DND-41 (cell line): ENCODE results near the gene BTNL3.

Experiments
- ATAC-seq: fragments of 200-7000 bp; cut with Tn5 transposase; 3 replicates; pipeline ENCODE4 v1.9.1; 2021; ENCODE audit warnings: low read depth; ENCODE audit not compliant: insufficient read depth
- DNase-seq: peaks from one replicate; pipeline ENCODE4 v3.0.0-alpha.2; 2020
- H2AFZ ChIP-seq: 2 replicates; pipeline ENCODE4 v1.6.0; 2012; ENCODE audit warnings: low read depth, low read length
- H3K27ac ChIP-seq: 2 replicates; pipeline ENCODE4 v1.5.1; 2012; ENCODE audit warnings: low read length, inconsistent platforms
- H3K27me3 ChIP-seq: fragments of 200-600 bp; sonication (generic); 2 replicates; pipeline ENCODE4 v1.6.0; 2012; ENCODE audit warnings: low read length, mild to moderate bottlenecking, inconsistent platforms; ENCODE audit not compliant: insufficient read depth, poor library complexity
- H3K36me3 ChIP-seq: 2 replicates; pipeline ENCODE4 v1.5.1; 2012; ENCODE audit warnings: low read length, inconsistent platforms; ENCODE audit not compliant: insufficient read depth
- H3K4me1 ChIP-seq: 2 replicates; pipeline ENCODE4 v1.5.1; 2012; ENCODE audit warnings: mild to moderate bottlenecking, low read length; ENCODE audit not compliant: insufficient read depth
- H3K4me2 ChIP-seq: 2 replicates; pipeline ENCODE4 v1.6.0; 2012; ENCODE audit warnings: mild to moderate bottlenecking, moderate library complexity, low read length, inconsistent platforms; ENCODE audit not compliant: insufficient read depth
- H3K4me3 ChIP-seq, 2 experiments: fragments of 200-600 bp in 1 of 2; shearing (Covaris generic) in 1 of 2; 2 replicates each; pipeline ENCODE4 v1.5.1; 2012 to 2016; ENCODE audit warnings: inconsistent platforms in 2 of 2, low read length in 2 of 2, mild to moderate bottlenecking in 2 of 2, low read depth in 1 of 2, moderate library complexity in 1 of 2
- H3K79me2 ChIP-seq: 2 replicates; pipeline ENCODE4 v1.6.0; 2012; ENCODE audit warnings: low read length, inconsistent platforms; ENCODE audit not compliant: insufficient read depth
- H3K9ac ChIP-seq: 2 replicates; pipeline ENCODE4 v1.6.0; 2012; ENCODE audit warnings: low read depth, mild to moderate bottlenecking, inconsistent platforms, low read length, moderate library complexity
- H3K9me3 ChIP-seq: 2 replicates; pipeline ENCODE4 v1.5.1; 2012; ENCODE audit warnings: low read length, moderate library complexity, mild to moderate bottlenecking, inconsistent platforms; ENCODE audit not compliant: insufficient read depth, severe bottlenecking
- H4K20me1 ChIP-seq: 2 replicates; pipeline ENCODE4 v1.6.0; 2012; ENCODE audit warnings: low read length; ENCODE audit not compliant: insufficient read depth
- CTCF ChIP-seq: IDR thresholded peaks from 2 replicates; pipeline ENCODE4 v1.5.1; 2012; ENCODE audit warnings: borderline replicate concordance, low read length, moderate library complexity, mild to moderate bottlenecking; ENCODE audit not compliant: poor library complexity, severe bottlenecking; ENCODE audit errors: extremely low read depth
- EZH2 ChIP-seq: IDR thresholded peaks from 3 replicates; pipeline ENCODE4 v1.6.1; 2012; ENCODE audit warnings: borderline replicate concordance, low read depth, mild to moderate bottlenecking, moderate library complexity, low read length, inconsistent platforms; ENCODE audit not compliant: severe bottlenecking

BTNL3 gene

GRCh38 chr5:181028032-181028819, 39.6 kb downstream of the BTNL3 start:
- Histone ChIP-seq H3K4me1 (no peaks in the 10 kb centered on the region), H3K36me3 (no peaks in the 10 kb centered on the region), H2AFZ (no peak overlapping the region), H4K20me1 (no peaks in the 10 kb centered on the region), H3K4me3 (no peak overlapping the region), H3K27me3 (no peaks in the 10 kb centered on the region), H3K27ac (no peak overlapping the region), H3K9me3 (no peaks in the 10 kb centered on the region), H3K79me2 (no peaks in the 10 kb centered on the region), H3K4me2 (no peak overlapping the region), H3K9ac (no peak overlapping the region)
- DNase-seq: no peak
- no peak for ATAC-seq
- TF ChIP-seq CTCF: no peak
- no peak for TF ChIP-seq EZH2

- H3K79me2 ChIP-seq: no peaks in the 10 kb centered on the region
- H2AFZ ChIP-seq: no peak overlapping the region
- TF ChIP-seq EZH2 (no peak), CTCF (no peak)
- no peak overlapping the region for H3K27ac ChIP-seq
- H4K20me1 ChIP-seq: no peaks in the 10 kb centered on the region
- H3K4me2 ChIP-seq: no peak overlapping the region
- no peak overlapping the region for H3K4me3 ChIP-seq
- no peak for DNase-seq
- no peak for ATAC-seq
- H3K4me1 ChIP-seq: no peaks in the 10 kb centered on the region
- H3K9me3 ChIP-seq: no peaks in the 10 kb centered on the region
- no peak overlapping the region for H3K9ac ChIP-seq
- no peaks in the 10 kb centered on the region for H3K27me3 ChIP-seq
- no peaks in the 10 kb centered on the region for H3K36me3 ChIP-seq
Observed at GRCh38 chr5:181031716-181032115, 43.1 kb downstream of the BTNL3 start.

GRCh38 chr5:181035991-181036815, 47.6 kb downstream of the BTNL3 start:
- Histone ChIP-seq H3K4me3 (no peak overlapping the region), H3K27me3 (peaks cover 10% of the 10 kb centered on the region), H2AFZ (no peak overlapping the region), H3K9me3 (no peaks in the 10 kb centered on the region), H3K4me2 (no peak overlapping the region), H3K27ac (no peak overlapping the region), H3K9ac (no peak overlapping the region), H3K4me1 (no peaks in the 10 kb centered on the region), H3K36me3 (no peaks in the 10 kb centered on the region), H4K20me1 (no peaks in the 10 kb centered on the region), H3K79me2 (no peaks in the 10 kb centered on the region)
- no peak for ATAC-seq
- TF ChIP-seq CTCF (no peak), EZH2 (no peak)
- no peak for DNase-seq
